K562 (cell line): Measurements from ENCODE around the gene HIVEP3. TPM values are rescaled to one million over a fixed set of nuclear protein-coding genes. Genes with fewer than 3 reads are reported as not detected.

Experiments used
- ATAC-seq: fragments of 200-7000 bp; cut with Tn5 transposase; 3 replicates; pipeline ENCODE4 v1.9.1; 2020; ENCODE audit warnings: moderate library complexity
- BruUV-seq: library from RNA; stranded (reverse); fragments of 400-500 nt; replicated peaks from 2 replicates; lab custom pipeline; 2021; lab: Mats Ljungman, UMichigan
- CTCF ChIA-PET: fragments of 300-600 bp; formaldehyde crosslinking; extraction: SDS; loops from one replicate; lab custom pipeline; 2021; ENCODE audit warnings: low intra/inter-chr PET ratio; lab: Yijun Ruan, JAX
- POLR2A ChIA-PET: fragments of 300-600, 350-650 bp; sonication (Branson Sonifier 250); formaldehyde crosslinking; extraction: SDS; loops from one replicate; lab custom pipeline; 2021; ENCODE audit warnings: antibody characterized with exemption, inconsistent platforms; lab: Yijun Ruan, JAX
- DNase-seq, 4 experiments: peaks; one replicate each; pipeline versions ENCODE4 v3.0.0 to v3.0.0-alpha.2; 2011 to 2018; ENCODE audit warnings: low spot score in 3 of 4, mixed read lengths in 3 of 4; ENCODE audit errors: extremely low read depth in 1 of 4
- FAIRE-seq: peaks from 2 replicates; lab custom pipeline; 2011; peaks lifted over from hg19 to GRCh38; lab: Jason Lieb, UNC
- H2AFZ ChIP-seq: 2 replicates; pipeline ENCODE4 v1.6.0; 2011; ENCODE audit warnings: low read depth, low read length, control low read depth, inconsistent platforms
- H3K27ac ChIP-seq: fragments of 200-600 bp; 3 replicates; pipeline ENCODE4 v1.8.0; 2011; ENCODE audit warnings: low read depth, mild to moderate bottlenecking, control low read depth, inconsistent platforms, low read length, moderate library complexity, mixed read lengths; ENCODE audit errors: extremely low read depth
- H3K27me3 ChIP-seq, 2 experiments: fragments of 300-600 bp in 1 of 2; 2 replicates in 1 of 2; 3 replicates in 1 of 2; pipeline versions ENCODE4 v1.6.0 to v1.8.0; 2011; ENCODE audit warnings: inconsistent platforms in 2 of 2, low read length in 2 of 2, mild to moderate bottlenecking in 1 of 2, mixed read lengths in 1 of 2, moderate library complexity in 1 of 2; ENCODE audit not compliant: control insufficient read depth in 2 of 2, insufficient read depth in 2 of 2
- H3K36me3 ChIP-seq: fragments of 300-600 bp; 3 replicates; pipeline ENCODE4 v1.8.0; 2011; ENCODE audit warnings: mild to moderate bottlenecking, low read length, inconsistent platforms; ENCODE audit not compliant: control insufficient read depth, insufficient read depth
- H3K4me1 ChIP-seq, 2 experiments: fragments of 200-600 bp in 1 of 2; replicated peaks in 1 of 2; 2 replicates in 1 of 2; 3 replicates in 1 of 2; pipeline versions ENCODE4 v1.5.1 to v1.8.0; 2011; ENCODE audit warnings: inconsistent platforms in 2 of 2, low read length in 2 of 2, mild to moderate bottlenecking in 1 of 2, mixed read lengths in 1 of 2, moderate library complexity in 1 of 2; ENCODE audit not compliant: control insufficient read depth in 2 of 2, insufficient read depth in 2 of 2
- H3K4me2 ChIP-seq: 2 replicates; pipeline ENCODE4 v1.6.1; 2011; ENCODE audit warnings: low read length, control low read depth, inconsistent platforms, mixed read lengths; ENCODE audit not compliant: insufficient read depth
- H3K4me3 ChIP-seq: fragments of 200-600 bp; sonication (generic), shearing (Covaris generic); 2 replicates; pipeline ENCODE4 v1.5.1; 2016; ENCODE audit warnings: control low read depth, inconsistent platforms
- H3K79me2 ChIP-seq: fragments of 200-600 bp; 3 replicates; pipeline ENCODE4 v1.8.0; 2011; ENCODE audit warnings: low read length, inconsistent platforms; ENCODE audit not compliant: control insufficient read depth, insufficient read depth
- H3K9ac ChIP-seq, 2 experiments: 2 replicates each; pipeline versions ENCODE4 v1.6.0 to v1.6.1; 2011; ENCODE audit warnings: low read depth in 2 of 2, low read length in 2 of 2, control low read depth in 1 of 2, inconsistent platforms in 1 of 2, mild to moderate bottlenecking in 1 of 2, mixed read lengths in 1 of 2; ENCODE audit not compliant: insufficient read depth in 1 of 2
- H3K9me1 ChIP-seq: one replicate; pipeline ENCODE4 v1.6.0; 2011; ENCODE audit warnings: inconsistent platforms, mild to moderate bottlenecking, low read length, moderate library complexity; ENCODE audit not compliant: control insufficient read depth, insufficient read depth
- H3K9me3 ChIP-seq: replicated peaks from 2 replicates; pipeline ENCODE4 v1.5.1; 2011; ENCODE audit warnings: low read depth, low read length, inconsistent platforms; ENCODE audit not compliant: control insufficient read depth, insufficient read depth
- H4K20me1 ChIP-seq: replicated peaks from 2 replicates; pipeline ENCODE4 v1.6.1; 2011; ENCODE audit warnings: low read length, inconsistent platforms, mixed read lengths; ENCODE audit not compliant: control insufficient read depth, insufficient read depth
- WGBS: fragments of 100-300 bp; shearing (Covaris generic); methylation state at CpG from one replicate; pipeline ENCODE4 v1.1.6; 2016; ENCODE audit warnings: low coverage, mixed read lengths; ENCODE audit not compliant: insufficient coverage; ENCODE audit errors: missing lambda C conversion rate; 5-methylcytosine and 5-hydroxymethylcytosine counted together
- in situ Hi-C: fragments of 300-500 bp; cut with MboI; formaldehyde crosslinking; loops from 4 replicates; pipeline ENCODE4 v1.15.0; 2018; ENCODE audit warnings: inconsistent platforms, mixed read lengths
- intact Hi-C: fragments of 100-400 bp; cut with micrococcal nuclease; formaldehyde crosslinking; loops from 2 replicates; pipeline ENCODE4 v1.14.2; 2022
- polyA plus RNA-seq, 8 experiments: library from polyadenylated mRNA; depleted of rRNA in 4 of 8; stranded (reverse) in 5 of 8; unstranded in 3 of 8; fragments of >200 nt; fragmentation: Nextera tagmentation in 2 of 8; fragmentation: Illumina TruSeq in 1 of 8; extraction: Ambion mirVana in 2 of 8; extraction: Trizol in 1 of 8; gene quantifications; 2 replicates each; pipeline versions ENCODE4 v1.2.1 to v1.2.3, GENCODE V29; 2011 to 2014; ENCODE audit warnings: inconsistent platforms in 1 of 8, missing spikeins in 1 of 8
- total RNA-seq, 7 experiments: library from RNA; depleted of rRNA in 6 of 7; stranded (reverse); fragments of >200 nt in 6 of 7; fragmentation: Illumina TruSeq in 2 of 7; extraction: Trizol in 2 of 7; gene quantifications; 2 replicates each; pipeline versions ENCODE4 v1.2.1 to v1.2.3, GENCODE V29; 2011 to 2021; ENCODE audit warnings: low replicate concordance in 1 of 7
- TF ChIP-seq, protein P1 (sequence below): fragments of 250-450 bp; sonication (Bioruptor Pico); IDR thresholded peaks from 2 replicates; pipeline ENCODE4 v1.5.0; 2022; ENCODE audit warnings: mild to moderate bottlenecking
- TF ChIP-seq, protein P2 (sequence below), 3 experiments: fragments of 200-800 bp in 1 of 3; sonication (Bioruptor generic) in 1 of 3; sonication (generic) in 1 of 3; formaldehyde crosslinking in 1 of 3; IDR thresholded peaks; 2 replicates each; pipeline versions ENCODE4 v1.6.1 to v1.8.0; 2016 to 2022; ENCODE audit warnings: mild to moderate bottlenecking in 2 of 3, missing compliant biosample characterization in 2 of 3, missing genetic modification characterization in 2 of 3, missing genetic modification reagents in 1 of 3

The HIVEP3 gene
- total and polyA plus RNA-seq, 9 of the 15 experiments (the other 6 are each of a cell fraction or from before 2014, with no cell fraction given) = 0.09 to 0.58 (median 0.34) TPM; not detected in 1

DNA sequence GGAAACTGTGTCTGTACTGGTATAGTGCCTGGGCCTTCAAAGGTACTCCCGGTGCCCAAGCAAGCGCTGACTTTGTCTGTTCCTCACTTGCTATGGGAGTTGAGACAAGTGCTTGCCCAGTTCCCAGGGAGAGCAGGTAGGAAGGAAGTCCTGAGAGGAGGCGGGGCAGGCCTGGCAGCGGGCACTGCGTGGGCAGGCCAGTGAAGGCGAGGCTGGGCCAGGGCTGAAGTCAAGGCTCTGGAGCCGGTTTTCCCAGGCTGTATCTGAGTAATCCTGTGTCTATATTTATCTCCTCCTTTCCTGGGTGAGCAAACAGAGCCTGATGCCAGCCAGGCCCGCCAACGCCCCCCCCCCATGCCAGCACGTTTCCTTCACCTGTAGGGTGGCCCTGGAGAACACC is 418.3 kb downstream of the HIVEP3 start:
- H3K9ac ChIP-seq = no peak overlapping the region; a peak in 1 of 4 replicates
- TF ChIP-seq, protein P1, sequence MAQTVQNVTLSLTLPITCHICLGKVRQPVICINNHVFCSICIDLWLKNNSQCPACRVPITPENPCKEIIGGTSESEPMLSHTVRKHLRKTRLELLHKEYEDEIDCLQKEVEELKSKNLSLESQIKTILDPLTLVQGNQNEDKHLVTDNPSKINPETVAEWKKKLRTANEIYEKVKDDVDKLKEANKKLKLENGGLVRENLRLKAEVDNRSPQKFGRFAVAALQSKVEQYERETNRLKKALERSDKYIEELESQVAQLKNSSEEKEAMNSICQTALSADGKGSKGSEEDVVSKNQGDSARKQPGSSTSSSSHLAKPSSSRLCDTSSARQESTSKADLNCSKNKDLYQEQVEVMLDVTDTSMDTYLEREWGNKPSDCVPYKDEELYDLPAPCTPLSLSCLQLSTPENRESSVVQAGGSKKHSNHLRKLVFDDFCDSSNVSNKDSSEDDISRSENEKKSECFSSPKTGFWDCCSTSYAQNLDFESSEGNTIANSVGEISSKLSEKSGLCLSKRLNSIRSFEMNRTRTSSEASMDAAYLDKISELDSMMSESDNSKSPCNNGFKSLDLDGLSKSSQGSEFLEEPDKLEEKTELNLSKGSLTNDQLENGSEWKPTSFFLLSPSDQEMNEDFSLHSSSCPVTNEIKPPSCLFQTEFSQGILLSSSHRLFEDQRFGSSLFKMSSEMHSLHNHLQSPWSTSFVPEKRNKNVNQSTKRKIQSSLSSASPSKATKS (CRISPR knock-in tag) = no peak
- TF ChIP-seq, protein P2, sequence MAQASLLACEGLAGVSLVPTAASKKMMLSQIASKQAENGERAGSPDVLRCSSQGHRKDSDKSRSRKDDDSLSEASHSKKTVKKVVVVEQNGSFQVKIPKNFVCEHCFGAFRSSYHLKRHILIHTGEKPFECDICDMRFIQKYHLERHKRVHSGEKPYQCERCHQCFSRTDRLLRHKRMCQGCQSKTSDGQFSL (CRISPR knock-in tag; IDR thresholded peaks at IDR 0.05) = 0 out of 2 replicates have a peak, but pooled peaks have one; percentile 30
- TF ChIP-seq, protein P2 (tag; IDR thresholded peaks at IDR 0.05) = no peak
- no peaks in the 10 kb centered on the region for H3K9me3 ChIP-seq
- ATAC-seq (no peak), FAIRE-seq (no peak), DNase-seq (no peak)
- no peak overlapping the region for H2AFZ ChIP-seq
- H3K36me3 ChIP-seq = no peaks in the 10 kb centered on the region
- intact Hi-C loops (no loop called here), in situ Hi-C loops (no loop called here)
- H3K9me1 ChIP-seq = no peaks in the 10 kb centered on the region
- H3K4me1 ChIP-seq = peaks cover 11 to 28% of the 10 kb centered on the region in 2 experiments; a peak in 4 of 5 replicates
- H3K27ac ChIP-seq = no peak overlapping the region
- ChIA-PET CTCF (no interaction called here), POLR2A (no interaction called here)
- no peak overlapping the region for H3K4me2 ChIP-seq
- WGBS = 11% methylated on average over 8 of the region's 10 CpGs
- H3K4me3 ChIP-seq = no peak overlapping the region
- peaks cover 5 to 30% of the 10 kb centered on the region in 2 experiments; a peak in 4 of 5 replicates for H3K27me3 ChIP-seq
- BruUV-seq = no TSS peak
- no peaks in the 10 kb centered on the region for H3K79me2 ChIP-seq
- H4K20me1 ChIP-seq = no peaks in the 10 kb centered on the region; the same call in 1 of the 2 replicates
